ENCODE results near the gene AQP1. TPM values are rescaled to one million over a fixed set of nuclear protein-coding genes. Genes with fewer than 3 reads are reported as not detected.

Gene AQP1
- total and polyA plus RNA-seq, 2 of the 8 experiments (the other 6 are each of a cell fraction or from before 2014, with no cell fraction given) = 0.18 to 0.19 TPM

DNA sequence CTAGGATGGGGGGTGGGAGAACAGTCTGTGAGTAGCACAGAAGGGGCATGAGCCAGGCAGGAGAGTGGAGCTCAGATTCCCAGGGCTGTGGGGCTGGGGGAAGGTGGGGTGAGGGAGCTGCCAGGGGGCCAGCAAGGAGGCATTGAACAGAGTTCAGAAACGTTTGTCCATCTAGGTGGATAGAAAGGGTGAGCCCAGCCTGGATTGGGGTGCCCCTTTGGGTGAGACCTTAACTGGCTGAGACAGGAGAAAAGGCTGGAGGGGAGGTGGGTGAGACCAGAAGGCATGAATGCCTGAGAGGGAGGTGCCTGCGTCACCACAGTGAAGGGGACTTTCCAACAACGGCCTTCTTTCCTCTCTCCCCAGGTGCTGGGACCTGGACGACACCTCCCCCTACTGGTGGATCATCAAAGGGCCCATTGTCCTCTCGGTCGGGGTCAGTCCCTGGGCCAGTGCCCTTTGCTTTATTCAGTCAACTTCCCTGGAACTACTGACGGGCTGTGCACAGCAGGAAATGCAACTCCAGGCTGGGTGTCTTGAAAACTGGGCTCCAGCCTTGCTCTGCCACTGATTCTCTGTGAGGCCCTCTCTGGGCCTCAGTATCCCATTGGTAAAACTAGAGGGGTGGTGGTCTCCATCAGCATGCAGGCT is 63.1 kb downstream of the AQP1 start (continued):
- TF ChIP-seq ATF2 (IDR thresholded peaks at IDR 0.05; ENCODE audit: low read length) (no peak), GTF2F1 (IDR thresholded peaks at IDR 0.05; ENCODE audit: borderline replicate concordance, low read depth, low read length) (no peak), GABPA (IDR thresholded peaks at IDR 0.05; ENCODE audit: borderline replicate concordance, insufficient read depth, low read length) (peak; percentile 21; the same call in 1 of the 2 replicates), ASH2L (IDR thresholded peaks at IDR 0.05; ENCODE audit: low read length) (no peak), TAF7 (optimal IDR thresholded peaks at IDR 0.05; ENCODE audit: borderline replicate concordance, low read depth, low read length) (no peak), CHD1 (IDR thresholded peaks at IDR 0.05; ENCODE audit: low read depth, low read length) (no peak), CEBPB (IDR thresholded peaks at IDR 0.05; ENCODE audit: low read depth, low read length) (no peak)
- TF ChIP-seq, protein P1, sequence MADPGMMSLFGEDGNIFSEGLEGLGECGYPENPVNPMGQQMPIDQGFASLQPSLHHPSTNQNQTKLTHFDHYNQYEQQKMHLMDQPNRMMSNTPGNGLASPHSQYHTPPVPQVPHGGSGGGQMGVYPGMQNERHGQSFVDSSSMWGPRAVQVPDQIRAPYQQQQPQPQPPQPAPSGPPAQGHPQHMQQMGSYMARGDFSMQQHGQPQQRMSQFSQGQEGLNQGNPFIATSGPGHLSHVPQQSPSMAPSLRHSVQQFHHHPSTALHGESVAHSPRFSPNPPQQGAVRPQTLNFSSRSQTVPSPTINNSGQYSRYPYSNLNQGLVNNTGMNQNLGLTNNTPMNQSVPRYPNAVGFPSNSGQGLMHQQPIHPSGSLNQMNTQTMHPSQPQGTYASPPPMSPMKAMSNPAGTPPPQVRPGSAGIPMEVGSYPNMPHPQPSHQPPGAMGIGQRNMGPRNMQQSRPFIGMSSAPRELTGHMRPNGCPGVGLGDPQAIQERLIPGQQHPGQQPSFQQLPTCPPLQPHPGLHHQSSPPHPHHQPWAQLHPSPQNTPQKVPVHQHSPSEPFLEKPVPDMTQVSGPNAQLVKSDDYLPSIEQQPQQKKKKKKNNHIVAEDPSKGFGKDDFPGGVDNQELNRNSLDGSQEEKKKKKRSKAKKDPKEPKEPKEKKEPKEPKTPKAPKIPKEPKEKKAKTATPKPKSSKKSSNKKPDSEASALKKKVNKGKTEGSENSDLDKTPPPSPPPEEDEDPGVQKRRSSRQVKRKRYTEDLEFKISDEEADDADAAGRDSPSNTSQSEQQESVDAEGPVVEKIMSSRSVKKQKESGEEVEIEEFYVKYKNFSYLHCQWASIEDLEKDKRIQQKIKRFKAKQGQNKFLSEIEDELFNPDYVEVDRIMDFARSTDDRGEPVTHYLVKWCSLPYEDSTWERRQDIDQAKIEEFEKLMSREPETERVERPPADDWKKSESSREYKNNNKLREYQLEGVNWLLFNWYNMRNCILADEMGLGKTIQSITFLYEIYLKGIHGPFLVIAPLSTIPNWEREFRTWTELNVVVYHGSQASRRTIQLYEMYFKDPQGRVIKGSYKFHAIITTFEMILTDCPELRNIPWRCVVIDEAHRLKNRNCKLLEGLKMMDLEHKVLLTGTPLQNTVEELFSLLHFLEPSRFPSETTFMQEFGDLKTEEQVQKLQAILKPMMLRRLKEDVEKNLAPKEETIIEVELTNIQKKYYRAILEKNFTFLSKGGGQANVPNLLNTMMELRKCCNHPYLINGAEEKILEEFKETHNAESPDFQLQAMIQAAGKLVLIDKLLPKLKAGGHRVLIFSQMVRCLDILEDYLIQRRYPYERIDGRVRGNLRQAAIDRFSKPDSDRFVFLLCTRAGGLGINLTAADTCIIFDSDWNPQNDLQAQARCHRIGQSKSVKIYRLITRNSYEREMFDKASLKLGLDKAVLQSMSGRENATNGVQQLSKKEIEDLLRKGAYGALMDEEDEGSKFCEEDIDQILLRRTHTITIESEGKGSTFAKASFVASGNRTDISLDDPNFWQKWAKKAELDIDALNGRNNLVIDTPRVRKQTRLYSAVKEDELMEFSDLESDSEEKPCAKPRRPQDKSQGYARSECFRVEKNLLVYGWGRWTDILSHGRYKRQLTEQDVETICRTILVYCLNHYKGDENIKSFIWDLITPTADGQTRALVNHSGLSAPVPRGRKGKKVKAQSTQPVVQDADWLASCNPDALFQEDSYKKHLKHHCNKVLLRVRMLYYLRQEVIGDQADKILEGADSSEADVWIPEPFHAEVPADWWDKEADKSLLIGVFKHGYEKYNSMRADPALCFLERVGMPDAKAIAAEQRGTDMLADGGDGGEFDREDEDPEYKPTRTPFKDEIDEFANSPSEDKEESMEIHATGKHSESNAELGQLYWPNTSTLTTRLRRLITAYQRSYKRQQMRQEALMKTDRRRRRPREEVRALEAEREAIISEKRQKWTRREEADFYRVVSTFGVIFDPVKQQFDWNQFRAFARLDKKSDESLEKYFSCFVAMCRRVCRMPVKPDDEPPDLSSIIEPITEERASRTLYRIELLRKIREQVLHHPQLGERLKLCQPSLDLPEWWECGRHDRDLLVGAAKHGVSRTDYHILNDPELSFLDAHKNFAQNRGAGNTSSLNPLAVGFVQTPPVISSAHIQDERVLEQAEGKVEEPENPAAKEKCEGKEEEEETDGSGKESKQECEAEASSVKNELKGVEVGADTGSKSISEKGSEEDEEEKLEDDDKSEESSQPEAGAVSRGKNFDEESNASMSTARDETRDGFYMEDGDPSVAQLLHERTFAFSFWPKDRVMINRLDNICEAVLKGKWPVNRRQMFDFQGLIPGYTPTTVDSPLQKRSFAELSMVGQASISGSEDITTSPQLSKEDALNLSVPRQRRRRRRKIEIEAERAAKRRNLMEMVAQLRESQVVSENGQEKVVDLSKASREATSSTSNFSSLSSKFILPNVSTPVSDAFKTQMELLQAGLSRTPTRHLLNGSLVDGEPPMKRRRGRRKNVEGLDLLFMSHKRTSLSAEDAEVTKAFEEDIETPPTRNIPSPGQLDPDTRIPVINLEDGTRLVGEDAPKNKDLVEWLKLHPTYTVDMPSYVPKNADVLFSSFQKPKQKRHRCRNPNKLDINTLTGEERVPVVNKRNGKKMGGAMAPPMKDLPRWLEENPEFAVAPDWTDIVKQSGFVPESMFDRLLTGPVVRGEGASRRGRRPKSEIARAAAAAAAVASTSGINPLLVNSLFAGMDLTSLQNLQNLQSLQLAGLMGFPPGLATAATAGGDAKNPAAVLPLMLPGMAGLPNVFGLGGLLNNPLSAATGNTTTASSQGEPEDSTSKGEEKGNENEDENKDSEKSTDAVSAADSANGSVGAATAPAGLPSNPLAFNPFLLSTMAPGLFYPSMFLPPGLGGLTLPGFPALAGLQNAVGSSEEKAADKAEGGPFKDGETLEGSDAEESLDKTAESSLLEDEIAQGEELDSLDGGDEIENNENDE (IDR thresholded peaks at IDR 0.05; ENCODE audit: insufficient replicate concordance, low read length) = no peak
- TF ChIP-seq, protein P2, sequence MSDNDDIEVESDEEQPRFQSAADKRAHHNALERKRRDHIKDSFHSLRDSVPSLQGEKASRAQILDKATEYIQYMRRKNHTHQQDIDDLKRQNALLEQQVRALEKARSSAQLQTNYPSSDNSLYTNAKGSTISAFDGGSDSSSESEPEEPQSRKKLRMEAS (IDR thresholded peaks at IDR 0.05) = no peak
